ENCODE measurements around the gene APBB2.

The APBB2 gene

DNA sequence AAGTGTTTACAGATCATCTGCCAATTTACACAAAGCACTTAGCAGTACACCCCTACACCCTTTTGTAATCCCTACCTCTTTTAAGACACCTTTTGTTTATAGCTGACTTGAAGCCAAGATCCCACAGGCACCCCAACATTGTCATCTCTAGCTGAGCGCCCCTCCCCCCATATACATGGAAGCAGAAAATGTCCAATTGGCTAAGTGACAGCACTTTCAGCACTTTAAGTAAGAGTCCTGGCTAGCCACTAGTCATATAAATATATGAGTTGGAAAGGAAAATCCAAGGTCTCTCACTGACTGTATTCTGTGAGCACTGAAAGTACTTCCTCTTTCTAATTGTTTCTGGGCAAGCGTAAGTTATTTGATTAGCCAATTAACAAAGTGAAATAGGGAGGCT, 356.4 kb downstream of the APBB2 start:
- Histone ChIP-seq H2BK15ac (ENCODE audit: low read depth, poor library complexity, severe bottlenecking) (no peak overlapping the region), H3K4me1 (ENCODE audit: control insufficient read depth, insufficient read depth, low read depth, low read length) (peaks cover 8% of the 10 kb centered on the region), H3K79me1 (replicated peaks; ENCODE audit: low read length, poor library complexity, severe bottlenecking) (peaks cover 14% of the 10 kb centered on the region), H3K14ac (ENCODE audit: low read length in 2 of 2) (no peak overlapping the region), H3K27me3 (ENCODE audit: control insufficient read depth in 1 of 2, insufficient read depth in 1 of 2, low read length in 2 of 2) (no peaks in the 10 kb centered on the region), H2BK120ac (ENCODE audit: low read depth, low read length) (no peak overlapping the region), H3K4me3 (ENCODE audit: insufficient read depth in 1 of 2, low read depth in 1 of 2, low read length in 2 of 2) (no peak overlapping the region), H3K4ac (ENCODE audit: low read depth in 1 of 2, low read length in 2 of 2) (no peak overlapping the region), H3K18ac (ENCODE audit: low read depth in 1 of 2, low read length in 2 of 2) (no peak overlapping the region), H4K8ac (ENCODE audit: low read length) (no peak overlapping the region), H3K9ac (ENCODE audit: low read length) (no peak overlapping the region), H3K4me2 (ENCODE audit: low read length, poor library complexity, severe bottlenecking) (no peak overlapping the region), H3K23ac (ENCODE audit: low read length in 2 of 2) (no peak overlapping the region), H2BK12ac (ENCODE audit: low read length in 2 of 2) (no peak overlapping the region), H3K36me3 (ENCODE audit: control insufficient read depth in 1 of 2, insufficient read depth in 2 of 2, low read depth in 1 of 2, low read length in 2 of 2) (peaks cover 0 to 23% of the 10 kb centered on the region in 2 experiments), H2BK5ac (ENCODE audit: low read depth, low read length, poor library complexity, severe bottlenecking) (no peak overlapping the region), H2AFZ (ENCODE audit: low read depth, low read length) (no peak overlapping the region), H4K91ac (ENCODE audit: low read length) (no peak overlapping the region), H2AK5ac (ENCODE audit: low read length, severe bottlenecking) (no peak overlapping the region), H3K27ac (ENCODE audit: low read length, poor library complexity, severe bottlenecking) (no peak overlapping the region), H3K9me3 (ENCODE audit: control insufficient read depth, low read length) (no peaks in the 10 kb centered on the region)
- WGBS, result 94% methylated on average over 2 of the region's 2 CpGs
- no peak for DNase-seq

- H3K4me1 ChIP-seq (ENCODE audit: control insufficient read depth, insufficient read depth, low read depth, low read length), result peaks cover 8% of the 10 kb centered on the region
- H3K4ac ChIP-seq (ENCODE audit: low read depth in 1 of 2, low read length in 2 of 2), result no peak overlapping the region
- DNase-seq, result peak; percentile 69
- H2AFZ ChIP-seq (ENCODE audit: low read depth, low read length), result no peak overlapping the region
- H3K18ac ChIP-seq (ENCODE audit: low read depth in 1 of 2, low read length in 2 of 2), result peak overlapping the region in 1 of 2 experiments; percentile 14
- H3K23ac ChIP-seq (ENCODE audit: low read length in 2 of 2), result peak overlapping the region in 1 of 2 experiments; percentile 56
- no peaks in the 10 kb centered on the region for H3K9me3 ChIP-seq (ENCODE audit: control insufficient read depth, low read length)
- no peak overlapping the region for H4K8ac ChIP-seq (ENCODE audit: low read length)
- H3K79me1 ChIP-seq (replicated peaks; ENCODE audit: low read length, poor library complexity, severe bottlenecking), result peaks cover 12% of the 10 kb centered on the region
- no peak overlapping the region for H2BK120ac ChIP-seq (ENCODE audit: low read depth, low read length)
- peaks cover 0 to 23% of the 10 kb centered on the region in 2 experiments for H3K36me3 ChIP-seq (ENCODE audit: control insufficient read depth in 1 of 2, insufficient read depth in 2 of 2, low read depth in 1 of 2, low read length in 2 of 2)
- no peaks in the 10 kb centered on the region for H3K27me3 ChIP-seq (ENCODE audit: control insufficient read depth in 1 of 2, insufficient read depth in 1 of 2, low read length in 2 of 2)
- H2BK12ac ChIP-seq (ENCODE audit: low read length in 2 of 2), result peak overlapping the region in 1 of 2 experiments; percentile 34
- H3K9ac ChIP-seq (ENCODE audit: low read length), result peak overlapping the region; percentile 43
- no peak overlapping the region for H3K14ac ChIP-seq (ENCODE audit: low read length in 2 of 2)
- peak overlapping the region; percentile 63 to 74 for H3K4me3 ChIP-seq (ENCODE audit: insufficient read depth in 1 of 2, low read depth in 1 of 2, low read length in 2 of 2)
- no peak overlapping the region for H2AK5ac ChIP-seq (ENCODE audit: low read length, severe bottlenecking)
- H3K27ac ChIP-seq (ENCODE audit: low read length, poor library complexity, severe bottlenecking), result no peak overlapping the region
- WGBS, result 1% methylated on average over 51 of the region's 51 CpGs
- no peak overlapping the region for H4K91ac ChIP-seq (ENCODE audit: low read length)
- peak overlapping the region; percentile 93 for H3K4me2 ChIP-seq (ENCODE audit: low read length, poor library complexity, severe bottlenecking)
- no peak overlapping the region for H2BK15ac ChIP-seq (ENCODE audit: low read depth, poor library complexity, severe bottlenecking)
- no peak overlapping the region for H2BK5ac ChIP-seq (ENCODE audit: low read depth, low read length, poor library complexity, severe bottlenecking)
Observed at GRCh38 chr4:40856840-40857362, 357.4 kb downstream of the APBB2 start.

DNA sequence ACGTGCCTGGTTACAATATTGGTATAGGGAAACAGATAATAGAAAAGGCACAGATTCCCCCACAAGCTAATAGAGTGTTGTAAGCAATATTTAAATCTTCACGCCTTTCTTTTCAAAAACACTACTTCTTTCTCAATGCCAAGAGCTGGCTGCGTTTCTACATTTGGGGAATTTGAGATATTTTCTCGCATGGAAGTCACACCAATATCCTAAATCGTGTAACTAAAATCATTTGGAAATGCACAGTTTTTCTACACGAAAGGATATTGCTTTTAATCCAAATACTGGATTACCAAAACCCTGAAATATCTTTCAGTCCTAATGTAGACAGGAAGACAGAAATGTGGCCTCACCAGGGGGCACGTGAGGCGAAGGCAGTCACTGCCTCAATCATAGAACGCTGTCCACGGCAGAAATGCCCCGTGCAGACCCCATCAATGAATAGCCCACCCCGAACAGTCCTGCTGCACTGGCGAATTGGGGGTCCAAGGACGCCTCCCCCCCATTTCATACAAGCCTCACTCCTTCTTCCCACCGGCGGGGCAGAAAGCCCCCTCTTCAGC, 358.0 kb downstream of the APBB2 start:
- WGBS, result 27% methylated on average over 15 of the region's 16 CpGs

GRCh38 chr4:40850496-40850895, 363.8 kb downstream of the APBB2 start:
- H3K79me1 ChIP-seq (replicated peaks; ENCODE audit: low read length, poor library complexity, severe bottlenecking), result peaks cover 13% of the 10 kb centered on the region
- H3K18ac ChIP-seq (ENCODE audit: low read depth in 1 of 2, low read length in 2 of 2), result no peak overlapping the region
- H3K4ac ChIP-seq (ENCODE audit: low read depth in 1 of 2, low read length in 2 of 2), result no peak overlapping the region
- no peak overlapping the region for H2BK15ac ChIP-seq (ENCODE audit: low read depth, poor library complexity, severe bottlenecking)
- no peak overlapping the region for H3K27ac ChIP-seq (ENCODE audit: low read length, poor library complexity, severe bottlenecking)
- no peaks in the 10 kb centered on the region for H3K27me3 ChIP-seq (ENCODE audit: control insufficient read depth in 1 of 2, insufficient read depth in 1 of 2, low read length in 2 of 2)
- H4K8ac ChIP-seq (ENCODE audit: low read length), result no peak overlapping the region
- H3K23ac ChIP-seq (ENCODE audit: low read length in 2 of 2), result no peak overlapping the region
- no peaks in the 10 kb centered on the region for H3K9me3 ChIP-seq (ENCODE audit: control insufficient read depth, low read length)
- no peak overlapping the region for H2BK12ac ChIP-seq (ENCODE audit: low read length in 2 of 2)
- H2BK5ac ChIP-seq (ENCODE audit: low read depth, low read length, poor library complexity, severe bottlenecking), result no peak overlapping the region
- peaks cover 0 to 8% of the 10 kb centered on the region in 2 experiments for H3K36me3 ChIP-seq (ENCODE audit: control insufficient read depth in 1 of 2, insufficient read depth in 2 of 2, low read depth in 1 of 2, low read length in 2 of 2)
- H3K4me2 ChIP-seq (ENCODE audit: low read length, poor library complexity, severe bottlenecking), result no peak overlapping the region
- WGBS, result 76% methylated on average over 2 of the region's 4 CpGs
- H4K91ac ChIP-seq (ENCODE audit: low read length), result no peak overlapping the region
- no peak overlapping the region for H3K14ac ChIP-seq (ENCODE audit: low read length in 2 of 2)
- H3K9ac ChIP-seq (ENCODE audit: low read length), result no peak overlapping the region
- H3K4me1 ChIP-seq (ENCODE audit: control insufficient read depth, insufficient read depth, low read depth, low read length), result no peaks in the 10 kb centered on the region
- H2AK5ac ChIP-seq (ENCODE audit: low read length, severe bottlenecking), result no peak overlapping the region
- H2BK120ac ChIP-seq (ENCODE audit: low read depth, low read length), result no peak overlapping the region
- no peak overlapping the region for H3K4me3 ChIP-seq (ENCODE audit: insufficient read depth in 1 of 2, low read depth in 1 of 2, low read length in 2 of 2)
- H2AFZ ChIP-seq (ENCODE audit: low read depth, low read length), result no peak overlapping the region
- no peak for DNase-seq

More for the DNA sequence above, 358.0 kb downstream of the APBB2 start:
- peak overlapping the region; percentile 63 to 74 for H3K4me3 ChIP-seq (ENCODE audit: insufficient read depth in 1 of 2, low read depth in 1 of 2, low read length in 2 of 2)
- H3K18ac ChIP-seq (ENCODE audit: low read depth in 1 of 2, low read length in 2 of 2), result no peak overlapping the region
- H3K4me1 ChIP-seq (ENCODE audit: control insufficient read depth, insufficient read depth, low read depth, low read length), result peaks cover 8% of the 10 kb centered on the region
- no peak overlapping the region for H2BK15ac ChIP-seq (ENCODE audit: low read depth, poor library complexity, severe bottlenecking)
- no peak overlapping the region for H3K4ac ChIP-seq (ENCODE audit: low read depth in 1 of 2, low read length in 2 of 2)
- H3K27ac ChIP-seq (ENCODE audit: low read length, poor library complexity, severe bottlenecking), result no peak overlapping the region
- peak overlapping the region in 1 of 2 experiments; percentile 34 for H2BK12ac ChIP-seq (ENCODE audit: low read length in 2 of 2)
- no peak overlapping the region for H2BK5ac ChIP-seq (ENCODE audit: low read depth, low read length, poor library complexity, severe bottlenecking)
- no peak for DNase-seq
- H3K36me3 ChIP-seq (ENCODE audit: control insufficient read depth in 1 of 2, insufficient read depth in 2 of 2, low read depth in 1 of 2, low read length in 2 of 2), result peaks cover 0 to 23% of the 10 kb centered on the region in 2 experiments
- no peak overlapping the region for H2AK5ac ChIP-seq (ENCODE audit: low read length, severe bottlenecking)
- no peak overlapping the region for H2AFZ ChIP-seq (ENCODE audit: low read depth, low read length)
- H4K8ac ChIP-seq (ENCODE audit: low read length), result peak overlapping the region; percentile 24
- no peaks in the 10 kb centered on the region for H3K27me3 ChIP-seq (ENCODE audit: control insufficient read depth in 1 of 2, insufficient read depth in 1 of 2, low read length in 2 of 2)
- no peak overlapping the region for H4K91ac ChIP-seq (ENCODE audit: low read length)
- no peak overlapping the region for H3K9ac ChIP-seq (ENCODE audit: low read length)
- H3K9me3 ChIP-seq (ENCODE audit: control insufficient read depth, low read length), result no peaks in the 10 kb centered on the region
- peaks cover 12% of the 10 kb centered on the region for H3K79me1 ChIP-seq (replicated peaks; ENCODE audit: low read length, poor library complexity, severe bottlenecking)
- no peak overlapping the region for H2BK120ac ChIP-seq (ENCODE audit: low read depth, low read length)
- H3K14ac ChIP-seq (ENCODE audit: low read length in 2 of 2), result no peak overlapping the region
- H3K23ac ChIP-seq (ENCODE audit: low read length in 2 of 2), result no peak overlapping the region
- H3K4me2 ChIP-seq (ENCODE audit: low read length, poor library complexity, severe bottlenecking), result peak overlapping the region; percentile 93

All from mesenchymal stem cell (in vitro differentiated cells and primary cell).